Hepatocyte (in vitro differentiated cells): ENCODE data around the gene CACNA2D1. TPM values are rescaled to one million over a fixed set of nuclear protein-coding genes. Genes with fewer than 3 reads are reported as not detected.

Experiments used
- DNase-seq: peaks from one replicate; pipeline ENCODE4 v3.0.0-alpha.2; 2016; ENCODE audit warnings: low spot score
- H2AFZ ChIP-seq: fragments of 200-600 bp; sonication (generic); 2 replicates; pipeline ENCODE4 v1.6.0; 2016; ENCODE audit warnings: antibody characterized with exemption, mild to moderate bottlenecking
- H3K27ac ChIP-seq: fragments of 200-600 bp; sonication (generic); 2 replicates; pipeline ENCODE4 v1.5.1; 2016; ENCODE audit warnings: mild to moderate bottlenecking
- H3K27me3 ChIP-seq: fragments of 200-600 bp; sonication (generic); 2 replicates; pipeline ENCODE4 v1.6.1; 2016
- H3K36me3 ChIP-seq: fragments of 200-600 bp; sonication (generic); replicated peaks from 2 replicates; pipeline ENCODE4 v1.5.1; 2016; ENCODE audit warnings: low read depth; ENCODE audit not compliant: insufficient read depth
- H3K4me1 ChIP-seq: fragments of 200-600 bp; sonication (generic); 2 replicates; pipeline ENCODE4 v1.5.1; 2016; ENCODE audit warnings: mild to moderate bottlenecking, moderate library complexity; ENCODE audit not compliant: insufficient read depth
- H3K4me2 ChIP-seq: fragments of 200-600 bp; sonication (generic); 2 replicates; pipeline ENCODE4 v1.6.0; 2016
- H3K4me3 ChIP-seq: fragments of 200-600 bp; sonication (generic); 2 replicates; pipeline ENCODE4 v1.5.1; 2016; ENCODE audit warnings: mild to moderate bottlenecking
- H3K79me2 ChIP-seq: fragments of 200-600 bp; sonication (generic); 2 replicates; pipeline ENCODE4 v1.6.0; 2017; ENCODE audit warnings: mild to moderate bottlenecking
- H3K9me2 ChIP-seq: fragments of 200-600 bp; sonication (generic); replicated peaks from 2 replicates; pipeline ENCODE4 v1.6.0; 2017; ENCODE audit warnings: mild to moderate bottlenecking; ENCODE audit not compliant: insufficient read depth
- H3K9me3 ChIP-seq: fragments of 200-600 bp; sonication (generic); 2 replicates; pipeline ENCODE4 v1.5.1; 2016; ENCODE audit warnings: low read depth, mild to moderate bottlenecking
- H4K20me1 ChIP-seq: fragments of 200-600 bp; sonication (generic); 2 replicates; pipeline ENCODE4 v1.6.0; 2016; ENCODE audit warnings: mild to moderate bottlenecking; ENCODE audit not compliant: insufficient read depth, poor library complexity, severe bottlenecking
- CTCF ChIP-seq: fragments of 200-600 bp; sonication (generic); IDR thresholded peaks from 2 replicates; pipeline ENCODE4 v1.5.1; 2016; ENCODE audit warnings: antibody characterized with exemption, mild to moderate bottlenecking; ENCODE audit not compliant: poor library complexity
- EZH2 ChIP-seq: fragments of 200-600 bp; sonication (generic); IDR thresholded peaks from 2 replicates; pipeline ENCODE4 v1.6.1; 2016; ENCODE audit warnings: antibody characterized with exemption, mild to moderate bottlenecking, borderline replicate concordance
- EZH2phosphoT487 ChIP-seq: fragments of 200-600 bp; sonication (generic); IDR thresholded peaks from one replicate; pipeline ENCODE4 v1.6.1; 2018; ENCODE audit warnings: antibody characterized with exemption, mild to moderate bottlenecking, low read depth, moderate library complexity; ENCODE audit not compliant: unreplicated experiment, severe bottlenecking
- whole genome bisulfite sequencing: methylation state at CpG from one replicate; pipeline ENCODE4 v1.1.6; 2016; ENCODE audit warnings: low lambda C conversion rate; ENCODE audit errors: missing lambda C conversion rate; 5-methylcytosine and 5-hydroxymethylcytosine counted together
- polyA plus RNA-seq: library from polyadenylated mRNA; unstranded; fragments of >200 nt; fragmentation: Nextera tagmentation; extraction: Ambion mirVana; gene quantifications from 2 replicates; pipeline ENCODE4 v1.2.1, GENCODE V29; 2016
- total RNA-seq: library from RNA; depleted of rRNA; stranded (reverse); fragments of >200 nt; gene quantifications from 2 replicates; pipeline ENCODE4 v1.2.3, GENCODE V29; 2014

The CACNA2D1 gene
- total and polyA plus RNA-seq, 2 experiments from 2014 or later, result 3.1 to 18.9 TPM

GRCh38 chr7:82286798-82287140 is 156.8 kb downstream of the CACNA2D1 start:
- no peak for DNase-seq
- no peaks in the 10 kb centered on the region for H4K20me1 ChIP-seq
- no peaks in the 10 kb centered on the region for H3K79me2 ChIP-seq
- H3K4me2 ChIP-seq, result no peak overlapping the region
- H3K4me3 ChIP-seq, result no peak overlapping the region
- no peaks in the 10 kb centered on the region for H3K9me3 ChIP-seq
- H3K27ac ChIP-seq, result no peak overlapping the region
- H3K4me1 ChIP-seq, result no peaks in the 10 kb centered on the region
- WGBS, result 92% methylated on average over 2 of the region's 2 CpGs
- no peaks in the 10 kb centered on the region for H3K9me2 ChIP-seq
- H3K36me3 ChIP-seq, result no peaks in the 10 kb centered on the region
- no peak for TF ChIP-seq EZH2phosphoT487
- H2AFZ ChIP-seq, result no peak overlapping the region
- H3K27me3 ChIP-seq, result no peaks in the 10 kb centered on the region

GRCh38 chr7:82286096-82286797 is 157.3 kb downstream of the CACNA2D1 start:
- 75% methylated on average over 4 of the region's 4 CpGs for WGBS
- Histone ChIP-seq H2AFZ (no peak overlapping the region), H3K27me3 (no peaks in the 10 kb centered on the region), H3K9me3 (no peaks in the 10 kb centered on the region), H3K9me2 (no peaks in the 10 kb centered on the region), H3K27ac (no peak overlapping the region), H3K4me2 (no peak overlapping the region), H3K79me2 (no peaks in the 10 kb centered on the region), H3K4me3 (no peak overlapping the region), H3K4me1 (no peaks in the 10 kb centered on the region), H4K20me1 (no peaks in the 10 kb centered on the region), H3K36me3 (no peaks in the 10 kb centered on the region)
- DNase-seq, result no peak
- TF ChIP-seq EZH2 (no peak), CTCF (no peak), EZH2phosphoT487 (no peak)

- H2AFZ ChIP-seq, result no peak overlapping the region
- no peak for DNase-seq
- H3K4me2 ChIP-seq, result no peak overlapping the region
- no peak for TF ChIP-seq EZH2
- no peak for TF ChIP-seq EZH2phosphoT487
- no peak for TF ChIP-seq CTCF
- no peaks in the 10 kb centered on the region for H3K9me2 ChIP-seq
- no peak overlapping the region for H3K27ac ChIP-seq
- WGBS, result 75% methylated on average over 6 of the region's 6 CpGs
- no peaks in the 10 kb centered on the region for H3K9me3 ChIP-seq
- no peak overlapping the region for H3K4me3 ChIP-seq
- no peaks in the 10 kb centered on the region for H3K27me3 ChIP-seq
- no peaks in the 10 kb centered on the region for H3K79me2 ChIP-seq
- no peaks in the 10 kb centered on the region for H3K36me3 ChIP-seq
- no peaks in the 10 kb centered on the region for H4K20me1 ChIP-seq
- no peaks in the 10 kb centered on the region for H3K4me1 ChIP-seq
Measured at GRCh38 chr7:82284936-82285519, 158.5 kb downstream of the CACNA2D1 start.

- WGBS, result 71% methylated on average over 3 of the region's 3 CpGs
- no peaks in the 10 kb centered on the region for H3K9me2 ChIP-seq
Measured at GRCh38 chr7:82275342-82275741, 168.2 kb downstream of the CACNA2D1 start.

More at GRCh38 chr7:82275342-82275741, 168.2 kb downstream of the CACNA2D1 start:
- H3K36me3 ChIP-seq, result no peaks in the 10 kb centered on the region
- no peaks in the 10 kb centered on the region for H3K4me1 ChIP-seq
- H3K4me3 ChIP-seq, result no peak overlapping the region
- no peaks in the 10 kb centered on the region for H3K9me3 ChIP-seq
- no peak overlapping the region for H3K27ac ChIP-seq
- H3K79me2 ChIP-seq, result no peaks in the 10 kb centered on the region
- H4K20me1 ChIP-seq, result no peaks in the 10 kb centered on the region
- no peak overlapping the region for H2AFZ ChIP-seq
- H3K27me3 ChIP-seq, result no peaks in the 10 kb centered on the region
- H3K4me2 ChIP-seq, result no peak overlapping the region
- TF ChIP-seq EZH2phosphoT487 (no peak), EZH2 (no peak), CTCF (no peak)
- no peak for DNase-seq
